ENCODE results near the gene GCGR.

- TF ChIP-seq CTCF (IDR thresholded peaks at IDR 0.05) (no peak), POLR2A (IDR thresholded peaks at IDR 0.05) (no peak), POLR2AphosphoS5 (IDR thresholded peaks at IDR 0.05; ENCODE audit: insufficient read depth in 1 of 2, low read depth in 1 of 2) (no peak)
Observed at GRCh38 chr17:81852237-81852636, 48.3 kb downstream of the GCGR start.

Measured in vagina (tissue), 2 donors.